ENCODE measurements around the gene FANCM.
A peak's percentile ranks its signal among the peaks of the same experiment; 100 is the strongest.
"Not testable (repeated sequence)": the region's sequence is repeated elsewhere in the genome, so short reads cannot be mapped to it uniquely, and the experiment has no call there.

The FANCM gene

DNA sequence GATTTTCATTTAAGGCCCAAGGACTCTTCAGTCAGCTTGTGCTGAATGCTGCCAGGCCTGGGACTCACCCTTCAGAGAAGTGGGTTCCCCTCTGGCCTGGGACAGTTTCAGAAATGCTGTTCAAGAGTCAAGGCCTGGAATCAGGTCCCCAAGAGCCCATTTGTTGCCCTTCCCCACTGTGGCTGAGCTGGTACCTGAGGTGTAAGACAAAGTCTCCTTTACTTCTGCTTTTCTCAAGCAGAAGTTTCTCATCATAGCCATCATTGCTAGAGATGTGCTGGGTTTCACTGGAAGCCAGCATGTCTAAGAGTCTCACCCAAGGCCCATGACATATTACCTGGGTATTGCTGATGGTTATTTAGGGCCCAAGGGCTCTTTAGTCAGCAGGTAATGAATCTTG lies 8.9 kb downstream of the FANCM start:
- no peak for DNase-seq

DNA sequence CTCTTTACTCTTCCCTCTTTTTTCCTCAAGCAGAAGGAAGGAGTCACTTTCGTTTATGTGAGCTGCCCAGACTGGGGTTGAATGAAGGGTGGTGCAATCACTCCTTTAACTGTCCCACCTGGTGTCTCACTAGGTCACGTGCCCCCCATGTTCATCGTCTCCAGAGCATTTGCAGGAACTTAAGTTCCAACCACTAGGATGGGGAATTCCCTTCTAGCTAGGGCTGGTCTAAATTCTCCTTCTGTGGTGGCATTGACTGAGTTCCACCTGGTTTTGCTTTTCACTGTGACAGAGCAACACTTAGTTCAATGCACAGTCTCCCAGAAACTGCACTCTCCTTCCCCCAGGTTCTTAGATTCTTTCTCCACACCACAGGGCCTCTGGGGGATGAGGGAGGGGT lies 9.5 kb downstream of the FANCM start:
- DNase-seq = no peak

DNA sequence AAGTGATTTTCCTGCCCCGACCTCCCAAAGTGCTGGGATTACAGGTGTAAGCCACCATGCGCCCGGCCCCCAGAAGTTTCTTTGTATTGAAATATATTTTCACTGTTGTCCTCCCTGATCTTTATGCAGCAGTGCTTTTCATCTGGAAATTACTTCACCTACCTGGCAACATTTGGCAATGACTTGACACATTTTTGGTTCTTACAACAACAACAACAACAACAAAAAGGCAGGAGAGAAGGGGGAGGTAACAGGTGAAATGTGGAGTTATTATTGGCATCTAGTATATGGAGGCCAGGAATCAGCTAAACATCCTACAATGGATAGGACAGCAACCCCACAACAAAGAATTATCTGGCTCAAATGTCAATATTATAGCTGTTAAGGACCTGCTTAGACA lies 13.9 kb downstream of the FANCM start:
- no peak for DNase-seq

DNA sequence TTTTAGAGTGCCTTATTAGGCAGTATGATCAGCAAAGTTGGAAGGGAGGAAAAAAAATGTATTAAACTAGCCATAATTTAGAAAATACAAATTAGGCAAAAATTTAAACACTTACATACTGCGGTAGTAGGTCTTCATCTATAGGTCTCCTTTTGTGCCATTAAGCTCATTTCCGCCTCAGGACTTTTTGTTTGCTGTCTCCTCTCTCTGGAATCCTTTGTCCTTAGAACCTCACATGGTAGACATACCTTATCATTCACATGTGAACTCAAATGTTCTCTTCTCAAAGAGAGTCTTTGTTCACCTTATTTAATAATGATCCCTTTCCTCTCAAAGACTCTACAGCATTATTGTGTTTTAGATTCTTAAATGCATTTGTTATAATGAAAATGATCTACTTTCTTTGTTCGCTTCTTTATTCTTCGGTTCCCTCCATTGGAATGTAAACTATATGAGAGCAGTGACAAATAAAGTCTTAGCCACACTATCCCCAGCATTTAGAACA lies 14.7 kb downstream of the FANCM start:
- no peak for DNase-seq

DNA sequence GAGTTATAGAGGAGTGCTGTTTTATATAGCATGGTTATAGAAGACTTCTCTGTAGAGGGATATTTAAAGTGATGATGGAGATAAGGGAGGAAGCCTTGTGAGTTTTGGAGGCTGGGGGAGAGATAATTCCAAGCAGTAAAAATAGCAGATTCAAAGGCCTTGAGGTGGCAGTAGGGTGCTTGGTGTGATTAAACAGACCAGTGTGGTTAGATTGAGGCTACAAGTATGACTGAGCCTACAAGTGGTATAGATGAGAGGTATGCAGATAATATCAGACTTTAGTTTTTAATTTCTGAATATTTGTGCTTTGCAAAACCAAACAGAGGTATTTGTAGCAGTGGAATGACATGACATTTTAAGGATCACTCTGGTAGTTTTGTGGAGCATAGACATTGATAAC lies 20.3 kb downstream of the FANCM start:
- no peak for DNase-seq

DNA sequence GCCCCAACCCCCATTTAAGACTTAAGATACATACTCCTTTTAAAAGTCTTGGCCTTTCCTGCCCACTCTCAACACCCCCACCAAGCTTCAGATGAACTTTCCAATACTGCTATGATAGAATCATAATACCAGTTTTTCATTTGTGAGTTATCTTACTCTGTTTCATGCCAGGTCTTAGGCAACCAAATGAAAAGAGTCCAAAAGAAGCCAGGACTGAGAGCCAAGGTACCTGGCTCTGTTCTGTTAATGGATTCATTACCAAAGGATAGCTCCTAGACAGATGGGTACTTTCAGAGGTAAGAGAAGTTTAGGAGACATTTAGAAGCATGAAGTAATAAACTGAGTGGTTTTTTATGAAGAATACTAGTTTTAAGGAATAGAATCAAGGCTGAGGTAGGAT lies 34.2 kb downstream of the FANCM start:
- no peak for DNase-seq

DNA sequence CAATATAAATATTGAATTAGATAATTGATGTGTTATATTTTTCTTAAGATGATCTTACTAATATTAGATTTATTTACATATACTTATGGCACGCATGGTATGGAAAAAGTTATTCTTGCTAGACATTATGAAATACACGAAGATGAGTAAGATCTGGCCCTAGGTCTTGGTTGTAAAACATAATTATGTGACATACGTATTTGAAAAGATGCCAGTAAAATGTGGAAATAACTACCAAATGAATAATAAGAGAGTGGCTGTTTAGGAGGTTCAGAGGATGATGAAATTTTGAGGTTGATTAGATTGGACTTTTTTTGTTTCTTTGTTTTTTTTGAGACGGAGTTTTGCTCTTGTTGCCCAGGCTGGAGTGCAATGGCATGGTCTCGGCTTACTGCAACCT lies 41.3 kb downstream of the FANCM start:
- no peak for DNase-seq

DNA sequence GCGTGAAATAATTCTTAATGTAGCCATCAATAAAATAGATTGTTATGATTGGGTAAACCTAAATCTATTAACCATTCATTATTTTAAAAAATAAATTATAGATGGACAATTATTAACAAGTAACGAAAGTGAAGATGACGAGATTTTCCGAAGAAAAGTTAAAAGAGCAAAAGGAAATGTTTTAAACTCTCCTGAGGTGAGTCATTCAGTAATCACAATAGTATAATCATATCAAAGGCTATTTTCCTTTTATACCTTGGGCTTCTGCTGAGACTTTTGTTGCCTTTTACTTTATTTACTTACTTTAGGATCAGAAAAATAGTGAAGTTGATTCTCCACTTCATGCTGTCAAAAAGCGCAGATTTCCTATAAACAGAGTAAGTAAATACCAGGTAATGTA lies 45.6 kb downstream of the FANCM start:
- DNase-seq = no peak

DNA sequence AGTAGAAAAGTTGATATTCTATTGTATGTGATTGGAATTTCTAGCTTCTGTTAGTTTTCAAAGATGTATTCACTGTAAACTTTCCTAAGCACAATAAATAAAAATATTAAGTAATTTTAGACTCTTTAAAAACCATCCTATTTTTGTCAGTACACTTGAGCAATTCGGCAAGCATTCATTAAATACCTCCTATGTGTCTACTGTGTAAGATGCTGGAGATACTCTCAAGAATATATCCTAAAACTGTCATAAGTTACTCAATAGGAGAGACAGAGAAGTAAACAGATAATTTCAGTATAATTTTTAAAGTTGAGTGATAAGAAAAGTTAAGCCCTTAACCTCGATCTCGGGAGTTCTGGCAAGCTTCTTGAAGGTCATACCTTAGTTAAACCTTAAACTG lies 46.1 kb downstream of the FANCM start:
- no peak for DNase-seq

DNA sequence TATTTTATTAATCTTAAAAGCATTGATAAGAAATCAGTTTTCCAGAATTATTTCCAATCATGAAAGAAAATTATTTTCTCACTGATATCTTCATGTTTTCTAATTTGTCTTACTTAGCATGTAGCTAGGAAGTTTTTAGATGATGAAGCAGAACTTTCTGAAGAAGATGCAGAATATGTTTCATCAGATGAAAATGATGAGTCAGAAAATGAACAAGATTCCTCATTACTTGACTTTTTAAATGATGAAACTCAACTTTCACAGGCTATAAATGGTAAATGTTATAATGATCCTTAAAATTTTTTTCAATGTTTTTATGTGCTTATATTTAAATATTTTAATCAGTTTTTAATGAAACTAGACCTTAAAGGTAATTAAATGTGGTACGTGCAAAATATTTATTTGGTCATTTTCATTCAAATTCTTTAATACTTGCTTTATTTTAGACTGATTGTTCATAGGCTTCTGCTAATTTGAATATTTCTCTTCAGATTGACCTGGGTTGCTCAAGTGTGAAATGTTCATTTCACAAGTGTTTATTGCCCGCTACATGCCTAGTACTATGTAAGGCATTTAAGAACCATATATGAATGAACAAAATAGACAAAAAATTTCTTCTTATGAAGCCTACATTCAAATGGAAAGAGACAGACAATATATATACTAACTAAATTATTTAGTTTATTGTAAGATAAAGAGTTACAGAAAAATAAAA lies 49.5 kb downstream of the FANCM start:
- DNase-seq = no peak

DNA sequence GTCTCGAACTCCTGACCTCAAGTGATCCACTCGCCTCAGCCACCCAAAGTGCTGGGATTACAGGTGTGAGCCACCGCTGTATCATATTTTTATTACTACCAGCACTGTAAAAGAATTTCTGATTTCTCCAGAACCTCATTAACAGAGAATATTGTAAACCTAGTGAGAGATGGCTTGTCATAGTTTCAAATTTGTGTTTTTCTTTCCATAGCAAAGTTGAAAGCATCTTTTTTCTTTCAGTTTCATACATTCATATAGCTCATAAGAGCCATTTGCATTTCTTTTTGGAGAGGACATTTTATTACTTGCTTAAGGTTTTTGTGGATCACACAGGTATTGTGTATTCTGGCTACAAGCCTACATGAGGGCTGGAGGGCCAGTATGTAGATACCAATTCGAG lies 59.2 kb downstream of the FANCM start:
- no peak for DNase-seq

DNA sequence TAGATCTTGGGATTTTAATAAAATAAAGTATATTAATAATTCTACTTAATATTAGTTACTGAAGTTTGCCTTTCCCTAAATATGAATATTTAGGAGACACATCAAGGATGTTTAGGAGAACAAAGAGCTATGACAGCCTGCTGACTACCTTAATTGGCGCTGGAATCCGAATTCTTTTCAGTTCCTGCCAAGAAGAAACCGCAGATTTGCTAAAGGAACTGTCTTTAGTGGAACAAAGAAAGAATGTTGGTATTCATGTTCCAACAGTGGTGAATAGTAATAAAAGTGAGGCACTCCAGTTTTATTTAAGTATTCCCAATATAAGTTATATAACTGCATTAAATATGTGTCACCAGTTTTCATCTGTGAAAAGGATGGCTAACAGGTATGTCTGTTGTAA lies 62.8 kb downstream of the FANCM start:
- DNase-seq = no peak

DNA sequence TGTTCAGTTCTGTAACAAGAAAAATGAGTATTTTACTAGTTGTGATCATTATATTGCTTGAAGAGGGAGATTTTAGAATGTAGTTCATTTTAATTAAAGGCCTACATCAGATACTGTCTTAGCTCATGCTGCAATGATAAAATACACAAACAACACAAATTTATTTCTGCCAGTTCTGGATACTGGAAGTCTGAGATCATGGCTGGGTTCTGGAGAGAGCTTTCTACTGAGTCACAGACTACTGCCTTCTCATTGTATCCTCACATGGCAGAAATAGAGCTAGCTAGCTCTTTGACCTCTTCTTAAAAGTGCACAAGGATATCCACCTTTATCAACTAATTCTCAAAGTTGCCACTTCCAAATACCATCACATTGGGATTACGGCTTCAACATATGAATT lies 63.5 kb downstream of the FANCM start:
- no peak for DNase-seq

DNA sequence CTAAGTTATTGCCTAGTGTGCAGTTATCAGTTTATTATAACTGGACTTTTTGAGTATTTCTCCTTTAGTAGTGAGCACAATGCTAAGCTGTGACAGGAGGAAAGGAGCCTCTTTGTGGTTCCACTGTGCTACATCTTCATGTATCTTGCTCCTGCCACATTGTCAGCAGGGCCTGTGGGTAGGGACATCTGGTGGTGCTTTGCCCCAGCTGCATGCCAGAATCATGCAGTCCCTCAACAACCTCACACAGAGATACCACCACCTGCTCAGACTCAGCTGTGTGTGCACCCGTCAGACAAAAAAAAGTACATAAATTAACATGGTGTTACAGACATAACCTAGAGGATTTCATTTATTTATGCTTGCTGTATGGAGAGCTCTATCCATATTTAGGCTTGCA lies 66.2 kb downstream of the FANCM start:
- peak in 1 of 56 donors; percentile 1 for DNase-seq

DNA sequence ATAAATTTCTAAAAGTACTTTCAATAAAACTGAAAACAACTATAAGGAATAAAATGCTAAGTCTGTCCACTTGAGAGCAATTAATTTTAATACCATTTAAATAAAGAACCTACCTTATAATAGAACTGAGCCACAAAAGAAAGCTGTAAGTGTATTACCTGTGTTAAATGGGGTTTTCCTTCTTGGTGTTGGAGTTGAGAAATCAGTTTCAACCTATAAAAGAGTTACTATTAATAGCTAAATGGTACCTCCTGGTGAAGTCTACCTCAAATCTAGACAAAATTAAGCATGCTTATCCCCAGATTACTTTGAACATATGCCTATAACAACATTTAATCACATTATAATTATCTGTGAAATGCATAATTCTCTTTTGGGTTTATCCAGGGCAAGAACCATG lies 68.5 kb downstream of the FANCM start:
- no peak for DNase-seq

DNA sequence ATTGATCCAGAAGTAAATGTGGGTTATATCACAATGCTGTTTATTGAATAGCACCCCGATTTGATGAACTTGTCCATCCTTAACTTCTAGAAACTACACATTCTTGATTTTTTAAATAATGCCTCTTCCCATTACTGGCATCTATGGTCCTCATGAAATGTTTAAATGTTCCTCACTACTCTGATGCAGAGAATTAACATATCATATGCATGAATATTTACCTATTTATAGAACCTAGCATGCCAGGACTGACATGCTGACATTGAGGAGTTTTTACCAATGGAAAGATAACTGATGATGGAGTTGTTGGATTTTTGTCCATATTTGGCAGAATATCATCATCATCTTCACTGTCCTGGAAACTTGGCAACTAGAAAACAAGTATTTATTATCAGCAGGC lies 74.4 kb downstream of the FANCM start:
- DNase-seq = no peak

DNA sequence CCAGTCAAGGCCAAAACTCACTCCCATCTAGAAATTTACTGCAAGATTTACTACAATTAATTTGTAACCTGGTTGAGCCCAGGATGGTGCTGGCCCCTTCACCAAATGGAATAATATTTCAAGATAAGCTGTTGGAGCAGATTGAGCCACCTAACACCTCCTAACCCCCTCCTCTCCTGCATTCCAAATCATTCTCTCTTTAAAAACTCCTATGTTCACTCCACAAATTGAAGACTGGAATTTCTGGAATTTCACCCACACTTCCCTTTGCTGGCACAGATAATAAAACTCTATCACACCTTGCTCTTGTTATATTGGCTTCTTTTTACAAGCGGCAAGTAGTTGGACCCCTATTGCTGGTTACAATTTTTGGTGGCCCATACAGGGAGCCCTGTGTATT lies 75.6 kb downstream of the FANCM start:
- no peak for DNase-seq

DNA sequence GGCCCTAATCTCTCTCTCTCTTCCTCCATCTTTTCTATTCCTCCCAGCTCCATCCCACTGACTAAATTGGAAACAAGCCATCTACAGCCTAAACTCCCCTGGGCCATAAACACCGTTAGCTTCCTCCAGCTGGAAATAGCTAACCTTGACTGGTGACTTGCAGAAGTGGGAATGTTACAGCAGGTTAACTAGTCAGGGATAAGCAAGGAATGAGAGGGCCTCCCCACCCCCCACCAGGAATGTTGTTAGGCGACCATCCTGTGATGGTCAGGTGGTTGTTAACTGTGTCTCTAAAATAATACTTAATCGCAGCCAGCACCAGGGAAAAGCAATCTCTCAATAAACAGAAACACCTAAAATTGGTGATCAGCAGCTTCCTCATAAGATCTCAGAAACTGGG lies 76.5 kb downstream of the FANCM start:
- DNase-seq = no peak

DNA sequence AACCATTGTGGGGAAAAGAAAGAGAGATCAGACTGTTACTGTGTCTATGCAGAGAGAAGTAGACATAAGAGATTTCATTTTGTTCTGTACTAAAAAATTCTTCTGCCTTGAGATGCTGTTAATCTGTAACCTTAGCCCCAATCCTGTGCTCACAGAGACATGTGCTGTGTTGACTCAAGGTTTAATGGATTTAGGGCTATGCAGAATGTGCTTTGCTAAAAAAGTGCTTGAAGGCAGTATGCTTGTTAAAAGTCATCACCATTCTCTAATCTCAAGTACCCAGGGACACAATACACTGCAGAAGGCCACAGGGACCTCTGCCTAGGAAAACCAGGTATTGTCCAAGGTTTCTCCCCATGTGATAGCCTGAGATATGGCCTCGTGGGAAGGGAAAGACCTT lies 78.0 kb downstream of the FANCM start:
- not testable (repeated sequence) for DNase-seq

DNA sequence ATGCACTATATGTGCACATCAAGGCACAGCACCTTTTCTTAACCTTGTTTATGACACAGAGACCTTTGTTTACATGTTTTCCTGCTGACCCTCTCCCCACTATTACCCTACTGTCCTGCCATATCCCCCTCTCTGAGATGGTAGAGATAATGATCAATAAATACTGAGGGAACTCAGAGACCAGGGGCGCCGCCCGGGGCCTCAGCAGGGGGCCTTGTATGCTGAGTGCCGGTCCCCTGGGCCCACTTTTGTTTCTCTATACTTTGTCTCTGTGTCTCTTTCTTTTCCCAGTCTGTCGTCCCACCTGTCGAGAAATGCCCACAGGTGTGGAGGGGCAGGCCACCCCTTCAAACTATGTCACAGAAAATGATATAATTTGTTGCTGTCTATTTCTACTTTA lies 78.6 kb downstream of the FANCM start:
- DNase-seq = not testable (repeated sequence)

DNA sequence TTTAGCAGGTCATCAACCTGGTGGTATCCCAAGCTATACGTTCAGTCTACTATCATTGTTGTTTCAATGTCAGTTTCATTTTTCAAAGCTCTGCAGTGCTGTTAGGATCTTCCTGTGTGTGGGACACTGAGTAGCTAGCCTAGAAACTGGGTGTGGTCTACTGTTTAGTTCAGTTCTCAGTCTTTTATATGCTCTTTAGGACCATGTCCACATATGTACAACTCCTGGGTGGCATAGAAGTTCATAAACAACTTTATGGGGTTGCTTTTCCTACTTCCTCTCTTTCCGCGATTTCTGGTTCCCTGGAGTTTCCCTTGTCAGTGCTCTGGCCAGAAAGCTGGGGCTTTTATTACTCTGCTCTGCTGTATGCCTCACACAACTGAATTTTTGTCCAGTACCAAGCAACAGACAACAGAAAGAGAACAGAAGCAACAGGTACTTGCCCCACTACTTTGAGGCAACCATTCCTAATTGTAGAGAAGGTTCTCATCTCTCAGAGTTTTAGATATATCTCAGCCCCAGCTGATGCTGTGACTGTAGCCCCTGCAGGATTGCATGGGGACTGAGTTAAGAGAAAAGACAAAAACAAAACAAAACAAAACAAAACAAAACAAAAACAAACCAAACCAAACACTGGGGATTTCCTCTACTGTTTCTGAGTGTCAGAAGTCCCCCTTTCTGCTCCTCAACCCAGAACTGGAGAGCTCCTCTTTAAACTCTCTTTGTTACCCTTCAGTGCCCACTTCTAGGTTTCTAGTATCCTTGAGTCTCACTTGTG lies 86.9 kb downstream of the FANCM start:
- no peak for DNase-seq

DNA sequence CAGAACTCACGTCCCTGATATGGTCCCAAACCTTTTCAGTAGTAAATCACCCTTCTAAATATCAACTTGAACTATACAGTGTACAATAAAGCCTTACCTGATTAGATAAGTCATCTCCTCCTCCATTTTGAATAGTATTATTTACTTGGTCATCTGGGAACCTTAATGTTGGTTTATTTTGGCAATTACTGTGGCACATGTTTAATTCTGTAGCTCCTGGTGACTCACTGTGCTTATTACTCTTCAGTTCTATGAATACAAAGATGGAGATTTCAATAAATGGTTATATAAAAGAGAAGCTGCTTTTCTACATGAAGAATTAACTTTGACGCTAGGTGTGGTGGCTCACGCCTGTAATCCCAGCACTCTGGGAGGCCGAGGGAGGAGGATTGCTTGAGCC lies 91.8 kb downstream of the FANCM start:
- DNase-seq = no peak

DNA sequence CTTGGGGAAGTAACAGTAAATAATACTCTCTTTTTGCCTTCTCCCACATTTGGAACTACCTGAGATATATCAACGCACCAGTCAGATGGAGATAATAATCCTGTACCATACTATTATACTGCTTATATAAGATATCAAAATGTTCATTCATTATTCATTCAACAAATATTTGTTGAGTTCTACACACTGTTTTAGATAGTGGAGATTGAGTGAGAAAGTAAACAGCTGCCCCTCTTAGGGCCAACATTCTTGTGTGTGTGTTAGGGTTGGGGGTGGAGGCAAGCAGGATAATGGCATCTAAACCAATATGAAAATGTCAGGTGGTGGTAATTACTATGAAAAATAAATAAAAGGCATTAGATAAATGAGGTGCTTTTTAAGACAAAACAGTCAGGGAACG lies 103.3 kb downstream of the FANCM start:
- DNase-seq = no peak

Measured in nucleus accumbens (tissue), 56 donors.